ENCODE results near the gene CPT1A. TPM values are rescaled to one million over a fixed set of nuclear protein-coding genes. Genes with fewer than 3 reads are reported as not detected.

CPT1A gene
- total and polyA plus RNA-seq, 7 donors, result 12.0 to 87.8 (median 33.9) TPM

- no peaks in the 10 kb centered on the region for H3K9me3 ChIP-seq
- H3K27ac ChIP-seq, result no peak overlapping the region
- DNase-seq, result no peak
- no peak for TF ChIP-seq POLR2A (IDR thresholded peaks at IDR 0.05)
- no peak for TF ChIP-seq EP300 (IDR thresholded peaks at IDR 0.05)
- TF ChIP-seq POLR2AphosphoS5 (IDR thresholded peaks at IDR 0.05), result no peak
- TF ChIP-seq CTCF (IDR thresholded peaks at IDR 0.05), result no peak
- WGBS, 2 donors, result 93 to 96% methylated on average over 2 of the region's 2 CpGs
- H3K4me3 ChIP-seq, result no peak overlapping the region
- H3K4me1 ChIP-seq, result no peaks in the 10 kb centered on the region
- intact Hi-C loops (cut with DNase I), result no loop called here
- no peaks in the 10 kb centered on the region for H3K36me3 ChIP-seq
- no peaks in the 10 kb centered on the region for H3K27me3 ChIP-seq
Measured at GRCh38 chr11:68881320-68881719, 39.6 kb upstream of the CPT1A start.

GRCh38 chr11:68880851-68881250 lies 39.1 kb upstream of the CPT1A start:
- DNase-seq, result no peak
- intact Hi-C loops (cut with DNase I), result no loop called here
- Histone ChIP-seq H3K27ac (no peak overlapping the region), H3K36me3 (no peaks in the 10 kb centered on the region), H3K27me3 (peaks cover 0 to under 1% (median 0%) of the 10 kb centered on the region in 3 donors), H3K4me1 (no peaks in the 10 kb centered on the region), H3K4me3 (no peak overlapping the region), H3K9me3 (no peaks in the 10 kb centered on the region)
- WGBS, 2 donors, result 96 to 99% methylated on average over 5 of the region's 5 CpGs
- TF ChIP-seq POLR2AphosphoS5 (IDR thresholded peaks at IDR 0.05) (no peak), POLR2A (IDR thresholded peaks at IDR 0.05) (no peak), EP300 (IDR thresholded peaks at IDR 0.05) (no peak), CTCF (IDR thresholded peaks at IDR 0.05) (no peak)

GRCh38 chr11:68878022-68878421 lies 36.3 kb upstream of the CPT1A start:
- peaks cover 0 to 6% (median 0%) of the 10 kb centered on the region in 3 donors for H3K27me3 ChIP-seq
- WGBS, 2 donors, result 80 to 89% methylated on average over 7 of the region's 7 CpGs
- no peak overlapping the region for H3K27ac ChIP-seq
- no peak for DNase-seq
- no peaks in the 10 kb centered on the region for H3K36me3 ChIP-seq
- H3K4me1 ChIP-seq, result no peaks in the 10 kb centered on the region
- no peaks in the 10 kb centered on the region for H3K9me3 ChIP-seq
- intact Hi-C loops (cut with DNase I), result no loop called here
- TF ChIP-seq POLR2A (IDR thresholded peaks at IDR 0.05) (no peak), CTCF (IDR thresholded peaks at IDR 0.05) (no peak)
- H3K4me3 ChIP-seq, result no peak overlapping the region

- Histone ChIP-seq H3K9me3 (no peaks in the 10 kb centered on the region), H3K27me3 (peaks cover 0 to 6% (median 0%) of the 10 kb centered on the region in 3 donors), H3K4me1 (peaks cover 0 to 15% (median 11%) of the 10 kb centered on the region in 4 donors), H3K36me3 (no peaks in the 10 kb centered on the region), H3K4me3 (no peak overlapping the region), H3K27ac (no peak overlapping the region)
- TF ChIP-seq POLR2AphosphoS5 (IDR thresholded peaks at IDR 0.05), result no peak
- no peak for TF ChIP-seq POLR2A (IDR thresholded peaks at IDR 0.05)
- no peak for TF ChIP-seq CTCF (IDR thresholded peaks at IDR 0.05)
- no peak for TF ChIP-seq EP300 (IDR thresholded peaks at IDR 0.05)
- intact Hi-C loops (cut with DNase I), result loop anchor here (5.0 kb wide), 1 partner anchor 40 kb away; no protein-coding TSS in a partner anchor
- 60 to 76% methylated on average over 12 of the region's 12 CpGs for whole genome bisulfite sequencing, 2 donors
- DNase-seq, result no peak
Measured at GRCh38 chr11:68872216-68873003, 30.7 kb upstream of the CPT1A start.

All from sigmoid colon (tissue), 7 donors.